IMR-90 (cell line): ENCODE measurements around the gene RPL26. TPM values are rescaled to one million over a fixed set of nuclear protein-coding genes. Genes with fewer than 3 reads are reported as not detected.

Experiments
- ATAC-seq: fragments of 200-7000 bp; cut with Tn5 transposase; 2 replicates; pipeline ENCODE4 v1.9.1; 2020; ENCODE audit warnings: low read depth, mild to moderate bottlenecking, moderate library complexity
- BruUV-seq: library from RNA; stranded (reverse); fragments of 400-500 nt; replicated peaks from 2 replicates; lab custom pipeline; 2021; lab: Mats Ljungman, UMichigan
- CTCF ChIA-PET: fragments of 300-600 bp; formaldehyde crosslinking; extraction: SDS; loops from one replicate; lab custom pipeline; 2021; ENCODE audit warnings: antibody characterized with exemption; lab: Yijun Ruan, JAX
- POLR2A ChIA-PET: fragments of 300-600 bp; sonication (Branson Sonifier 250); formaldehyde crosslinking; loops from one replicate; lab custom pipeline; 2022; ENCODE audit warnings: antibody characterized with exemption; ENCODE audit not compliant: unreplicated experiment; lab: Charles Lee
- DNase-seq: peaks from one replicate; pipeline ENCODE4 v3.0.0; 2013
- H2AFZ ChIP-seq: replicated peaks from 2 replicates; pipeline ENCODE3; 2013; ENCODE audit warnings: low read length, mild to moderate bottlenecking; ENCODE audit not compliant: poor library complexity
- H2AK5ac ChIP-seq: 2 replicates; pipeline ENCODE4 v1.6.1; 2013; ENCODE audit warnings: low read depth, low read length, inconsistent platforms
- H2AK9ac ChIP-seq: replicated peaks from 2 replicates; pipeline ENCODE3; 2013; ENCODE audit warnings: mild to moderate bottlenecking, low read depth, low read length, moderate library complexity; ENCODE audit not compliant: poor library complexity
- H2BK120ac ChIP-seq: 2 replicates; pipeline ENCODE4 v1.6.1; 2013; ENCODE audit warnings: low read depth, low read length, inconsistent platforms
- H2BK15ac ChIP-seq: 3 replicates; pipeline ENCODE4 v1.6.1; 2013; ENCODE audit warnings: low read depth, low read length, inconsistent platforms
- H2BK20ac ChIP-seq: 2 replicates; pipeline ENCODE4 v1.6.1; 2013; ENCODE audit warnings: low read depth, mild to moderate bottlenecking, inconsistent platforms, low read length, moderate library complexity
- H2BK5ac ChIP-seq: 2 replicates; pipeline ENCODE4 v1.6.1; 2013; ENCODE audit warnings: mild to moderate bottlenecking, low read depth, low read length, inconsistent platforms; ENCODE audit not compliant: poor library complexity, severe bottlenecking
- H3K14ac ChIP-seq: replicated peaks from 2 replicates; pipeline ENCODE4 v1.6.1; 2013; ENCODE audit warnings: low read depth, low read length, inconsistent platforms
- H3K18ac ChIP-seq: 2 replicates; pipeline ENCODE4 v1.6.1; 2013; ENCODE audit warnings: low read depth, low read length, control low read depth
- H3K23ac ChIP-seq: 2 replicates; pipeline ENCODE4 v1.6.1; 2013; ENCODE audit warnings: low read depth, low read length, inconsistent platforms
- H3K27ac ChIP-seq: 2 replicates; pipeline ENCODE4 v1.5.1; 2013; ENCODE audit warnings: mild to moderate bottlenecking, control low read depth, low read length; ENCODE audit not compliant: insufficient read depth
- H3K27me3 ChIP-seq: 2 replicates; pipeline ENCODE4 v1.6.1; 2013; ENCODE audit warnings: low read length; ENCODE audit not compliant: control insufficient read depth, insufficient read depth
- H3K36me3 ChIP-seq: 2 replicates; pipeline ENCODE4 v1.6.1; 2013; ENCODE audit warnings: low read length, mixed read lengths; ENCODE audit not compliant: control insufficient read depth, insufficient read depth
- H3K4ac ChIP-seq: 2 replicates; pipeline ENCODE4 v1.6.1; 2013; ENCODE audit warnings: low read depth, low read length, inconsistent platforms
- H3K4me1 ChIP-seq: 2 replicates; pipeline ENCODE4 v1.6.1; 2013; ENCODE audit warnings: low read length, mixed read lengths; ENCODE audit not compliant: control insufficient read depth, insufficient read depth
- H3K4me2 ChIP-seq: 2 replicates; pipeline ENCODE4 v1.6.1; 2013; ENCODE audit warnings: low read depth, mild to moderate bottlenecking, control low read depth, low read length, moderate library complexity
- H3K4me3 ChIP-seq: 2 replicates; pipeline ENCODE4 v1.5.1; 2013; ENCODE audit warnings: low read depth, mild to moderate bottlenecking, control low read depth, low read length, moderate library complexity; ENCODE audit not compliant: insufficient read depth
- H3K56ac ChIP-seq: 2 replicates; pipeline ENCODE4 v1.6.1; 2013; ENCODE audit warnings: low read length, inconsistent platforms; ENCODE audit not compliant: insufficient read depth; ENCODE audit errors: extremely low read depth
- H3K79me1 ChIP-seq, 2 experiments: 2 replicates each; pipeline ENCODE4 v1.6.1; 2013; ENCODE audit warnings: low read length in 2 of 2, inconsistent platforms in 1 of 2, low read depth in 1 of 2
- H3K9ac ChIP-seq: 2 replicates; pipeline ENCODE4 v1.6.1; 2013; ENCODE audit warnings: low read depth, low read length, control low read depth
- H3K9me1 ChIP-seq: 2 replicates; pipeline ENCODE4 v1.6.1; 2013; ENCODE audit warnings: low read length, inconsistent platforms; ENCODE audit not compliant: insufficient read depth
- H3K9me3 ChIP-seq: 2 replicates; pipeline ENCODE4 v1.6.1; 2013; ENCODE audit warnings: low read length; ENCODE audit not compliant: control insufficient read depth, insufficient read depth
- H4K20me1 ChIP-seq: 2 replicates; pipeline ENCODE4 v1.6.1; 2013; ENCODE audit warnings: low read length, inconsistent platforms; ENCODE audit not compliant: insufficient read depth
- H4K5ac ChIP-seq: 2 replicates; pipeline ENCODE4 v1.6.1; 2013; ENCODE audit warnings: mild to moderate bottlenecking, low read depth, low read length, control low read depth
- H4K8ac ChIP-seq, 2 experiments: 2 replicates each; pipeline ENCODE4 v1.6.1; 2013; ENCODE audit warnings: low read depth in 2 of 2, low read length in 2 of 2, control low read depth in 1 of 2, inconsistent platforms in 1 of 2
- H4K91ac ChIP-seq: 2 replicates; pipeline ENCODE4 v1.6.1; 2013; ENCODE audit warnings: low read depth, low read length, inconsistent platforms; ENCODE audit not compliant: insufficient read depth
- CHD1 ChIP-seq: IDR thresholded peaks from 2 replicates; pipeline ENCODE4 v1.6.1; 2012; ENCODE audit warnings: low read depth, low read length, improper control_type of control experiment
- MAFK ChIP-seq: IDR thresholded peaks from 2 replicates; pipeline ENCODE4 v1.6.1; 2012; ENCODE audit warnings: low read depth, low read length, improper control_type of control experiment
- MXI1 ChIP-seq: IDR thresholded peaks from 2 replicates; pipeline ENCODE4 v1.6.1; 2012; ENCODE audit warnings: low read depth, mild to moderate bottlenecking, low read length, moderate library complexity, borderline replicate concordance
- WGBS, 2 experiments: methylation state at CpG; one replicate each; pipeline versions ENCODE4 v1.1.5 to v1.1.7; 2013; ENCODE audit warnings: missing lambda C conversion rate in 2 of 2; ENCODE audit not compliant: insufficient read length in 1 of 2; ENCODE audit errors: extremely low coverage in 2 of 2; 5-methylcytosine and 5-hydroxymethylcytosine counted together
- dilution Hi-C: fragments of 300-500 bp; cut with HindIII; formaldehyde crosslinking; loops from one replicate; pipeline ENCODE4 v1.14.3; 2018; ENCODE audit warnings: low sequenced_read_pairs; ENCODE audit not compliant: unreplicated experiment
- in situ Hi-C: fragments of 300-500 bp; cut with MboI; formaldehyde crosslinking; loops from 3 replicates; pipeline ENCODE4 v1.14.3; 2019; ENCODE audit warnings: low sequenced_read_pairs, inconsistent platforms, mixed read lengths
- intact Hi-C: fragments of 100-400 bp; cut with micrococcal nuclease; formaldehyde crosslinking; loops from 2 replicates; pipeline ENCODE4 v1.10.0; 2022
- polyA plus RNA-seq, 3 experiments: library from polyadenylated mRNA; depleted of rRNA; stranded (reverse); fragments of >200 nt; gene quantifications; 2 replicates each; pipeline ENCODE4 v1.2.3, GENCODE V29; 2012; ENCODE audit warnings: low replicate concordance in 1 of 3
- total RNA-seq: library from RNA; depleted of rRNA; stranded (reverse); fragments of >200 nt; gene quantifications from 2 replicates; pipeline ENCODE4 v1.2.3, GENCODE V29; 2012

The RPL26 gene
- total and polyA plus RNA-seq, 2 of the 4 experiments (the other 2 are of a cell fraction): 4,763 to 5,013 TPM

- H2AK9ac ChIP-seq: no peak overlapping the region
- no peak overlapping the region for H2AK5ac ChIP-seq
- H3K36me3 ChIP-seq: no peaks in the 10 kb centered on the region
- no peak for DNase-seq
- in situ Hi-C loops (no loop called here), intact Hi-C loops (no loop called here), dilution Hi-C loops (no loop called here)
- ChIA-PET POLR2A (no interaction called here), CTCF (no interaction called here)
- TF ChIP-seq CHD1 (no peak), MXI1 (no peak), MAFK (peak; percentile 95)
- no peak for ATAC-seq
- no peak overlapping the region for H3K23ac ChIP-seq
- H2BK120ac ChIP-seq: no peak overlapping the region
- no peak overlapping the region for H2BK20ac ChIP-seq
- H4K91ac ChIP-seq: no peak overlapping the region
- no peak overlapping the region for H3K9ac ChIP-seq
- BruUV-seq: no TSS peak
- H4K8ac ChIP-seq: no peak overlapping the region
- no peak overlapping the region for H3K27ac ChIP-seq
- no peak overlapping the region for H3K18ac ChIP-seq
- H3K79me1 ChIP-seq: no peaks in the 10 kb centered on the region
- H3K4ac ChIP-seq: no peak overlapping the region
- no peaks in the 10 kb centered on the region for H4K20me1 ChIP-seq
- H3K14ac ChIP-seq: no peak overlapping the region
- no peak overlapping the region for H2BK5ac ChIP-seq
- no peak overlapping the region for H2BK15ac ChIP-seq
- 0 out of 2 replicates have a peak, but pooled peaks cover 2% of the 10 kb centered on the region for H3K9me3 ChIP-seq
- no peak overlapping the region for H4K5ac ChIP-seq
- peaks cover 16% of the 10 kb centered on the region for H3K27me3 ChIP-seq
- no peak overlapping the region for H3K56ac ChIP-seq
- peaks cover 3% of the 10 kb centered on the region; the same call in 1 of the 2 replicates for H3K9me1 ChIP-seq
- H3K4me1 ChIP-seq: peaks cover 2% of the 10 kb centered on the region; the same call in 1 of the 2 replicates
- H2AFZ ChIP-seq: no peak overlapping the region
- no peak overlapping the region for H3K4me3 ChIP-seq
- H3K4me2 ChIP-seq: no peak overlapping the region
- WGBS, 2 experiments: 83% methylated on average over 1 of the region's 3 CpGs; no CpG with 5 or more reads in 1 of the 2 experiments
These were observed 38.6 kb upstream of the RPL26 start for GRCh38 chr17:8421571-8421970.
